NCI-H69 (cell line): ENCODE results near the gene PIH1D2.
"Not testable (repeated sequence)": the region's sequence is repeated elsewhere in the genome, so short reads cannot be mapped to it uniquely, and the experiment has no call there.

Experiments used
- DNase-seq: peaks from one replicate; lab custom pipeline; 2025; lab: John Stamatoyannopoulos, UW

PIH1D2 gene

GRCh38 chr11:112057170-112057569, 16.6 kb downstream of the PIH1D2 start:
- DNase-seq, result no peak

DNA sequence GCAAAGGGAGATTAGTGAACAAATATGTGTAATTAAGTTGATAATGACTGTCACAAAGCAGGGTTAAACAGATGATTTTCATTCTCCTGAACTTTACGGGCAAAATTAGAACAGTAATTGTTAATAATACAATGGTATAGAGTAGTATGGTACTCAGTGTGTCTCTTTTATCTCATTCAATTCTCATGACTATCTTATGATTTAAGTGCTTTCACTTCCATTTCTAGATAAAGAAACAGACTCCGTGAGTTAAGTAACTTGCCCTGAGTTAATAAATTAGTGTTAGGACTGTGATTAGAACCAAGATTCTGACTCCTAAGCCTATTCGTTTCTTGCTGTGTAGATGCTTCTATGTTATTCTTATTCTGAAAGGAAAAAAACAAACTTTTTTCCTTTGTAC, 22.0 kb downstream of the PIH1D2 start:
- DNase-seq, result no peak

- no peak for DNase-seq
These were observed 23.1 kb downstream of the PIH1D2 start for GRCh38 chr11:112050721-112051120.

GRCh38 chr11:112049777-112050176, 24.0 kb downstream of the PIH1D2 start:
- no peak for DNase-seq

- DNase-seq, result not testable (repeated sequence)
These were observed 25.6 kb downstream of the PIH1D2 start for GRCh38 chr11:112048256-112048655.

GRCh38 chr11:112046647-112047046, 27.2 kb downstream of the PIH1D2 start:
- not testable (repeated sequence) for DNase-seq

- DNase-seq, result no peak
These were observed 28.9 kb downstream of the PIH1D2 start for GRCh38 chr11:112044961-112045360.

- DNase-seq, result no peak
These were observed 30.9 kb downstream of the PIH1D2 start for GRCh38 chr11:112042961-112043304.

- DNase-seq, result no peak
These were observed 31.5 kb downstream of the PIH1D2 start for GRCh38 chr11:112042161-112042960.

DNA sequence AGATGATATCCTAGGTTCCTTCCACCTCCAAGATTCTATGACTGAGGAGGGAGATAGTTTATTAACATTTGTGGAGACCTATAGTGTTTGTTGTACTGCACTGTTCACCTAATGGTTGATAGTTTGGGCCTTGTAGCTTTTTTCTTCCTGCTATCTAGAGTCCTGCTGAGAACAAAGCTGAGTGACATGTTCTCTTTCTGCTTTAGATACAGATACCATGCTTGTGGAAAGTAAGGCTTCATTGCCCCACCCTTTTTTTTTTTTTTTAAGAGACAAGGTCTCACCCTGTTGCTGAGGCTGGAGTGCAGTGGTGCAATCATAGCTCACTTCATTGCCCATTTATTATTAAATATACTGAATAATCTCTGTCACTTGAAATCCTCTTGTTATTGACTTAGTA, 36.3 kb downstream of the PIH1D2 start:
- no peak for DNase-seq

DNA sequence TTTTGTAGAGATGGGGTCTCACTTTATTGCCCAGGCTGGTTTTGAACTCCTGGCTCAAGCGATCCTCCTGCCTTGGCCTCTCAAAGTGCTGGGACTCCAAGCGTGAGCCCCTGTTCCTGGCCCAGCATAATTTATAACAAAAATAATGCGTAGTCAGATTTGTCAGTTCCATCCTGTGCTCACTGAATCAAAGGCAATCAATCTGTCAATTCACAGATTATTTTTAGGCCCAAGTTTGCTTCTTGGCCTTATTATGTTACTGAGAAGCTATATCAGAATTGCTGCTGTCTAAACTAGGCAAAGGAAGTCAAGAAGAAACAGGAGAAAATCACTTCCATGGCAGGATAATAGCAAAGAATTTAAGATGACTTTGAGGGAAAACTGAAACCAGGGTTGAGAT, 39.9 kb downstream of the PIH1D2 start:
- no peak for DNase-seq

DNA sequence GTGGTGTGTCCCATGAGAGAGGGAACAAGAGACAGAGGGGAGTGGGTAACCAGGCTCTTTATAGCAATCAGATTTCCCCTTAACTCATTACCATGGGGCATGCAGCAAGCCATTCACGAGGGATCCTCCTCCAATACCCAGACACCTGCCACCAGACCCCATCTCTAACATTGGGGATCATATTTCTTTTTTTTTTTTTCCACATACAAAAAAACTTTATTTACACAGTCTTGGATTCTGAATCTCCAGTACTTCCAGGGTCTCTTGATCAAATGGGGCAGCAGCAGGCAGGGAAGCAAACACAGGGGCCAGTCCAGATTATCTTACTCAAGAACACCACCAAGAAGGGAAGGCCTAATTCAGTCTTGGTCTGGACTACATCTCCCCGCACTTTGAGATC, 44.4 kb downstream of the PIH1D2 start:
- DNase-seq, result no peak

GRCh38 chr11:112026784-112027410, 46.9 kb downstream of the PIH1D2 start:
- not testable (repeated sequence) for DNase-seq

DNA sequence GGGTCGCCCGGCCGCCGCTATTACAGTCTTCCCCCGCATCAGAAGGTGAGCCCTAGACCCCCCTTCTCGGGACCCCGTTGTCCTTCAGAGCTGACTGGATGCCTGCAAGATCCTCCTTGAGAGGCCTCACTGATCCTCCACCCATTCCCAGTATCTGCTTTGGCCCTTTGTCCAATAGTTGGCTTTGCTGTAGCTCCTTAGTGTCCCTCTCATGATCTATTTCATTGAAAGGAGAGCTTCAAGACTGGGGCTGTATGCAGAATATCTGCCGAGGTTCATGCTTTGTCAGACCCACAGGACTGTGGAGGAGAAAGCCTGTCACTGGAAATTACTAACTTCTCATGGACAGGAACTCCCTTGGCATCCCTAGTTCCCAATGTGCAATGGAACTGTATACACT, 48.1 kb downstream of the PIH1D2 start:
- peak; percentile 61 for DNase-seq

- peak; percentile 98 for DNase-seq
These were observed 48.8 kb downstream of the PIH1D2 start, which contains the start of gene DLAT for GRCh38 chr11:112024773-112025678. Gene DLAT, plus strand, starts transcription at chr11:112025408. Its CDS starts 65 bp downstream, at chr11:112025473.

DNA sequence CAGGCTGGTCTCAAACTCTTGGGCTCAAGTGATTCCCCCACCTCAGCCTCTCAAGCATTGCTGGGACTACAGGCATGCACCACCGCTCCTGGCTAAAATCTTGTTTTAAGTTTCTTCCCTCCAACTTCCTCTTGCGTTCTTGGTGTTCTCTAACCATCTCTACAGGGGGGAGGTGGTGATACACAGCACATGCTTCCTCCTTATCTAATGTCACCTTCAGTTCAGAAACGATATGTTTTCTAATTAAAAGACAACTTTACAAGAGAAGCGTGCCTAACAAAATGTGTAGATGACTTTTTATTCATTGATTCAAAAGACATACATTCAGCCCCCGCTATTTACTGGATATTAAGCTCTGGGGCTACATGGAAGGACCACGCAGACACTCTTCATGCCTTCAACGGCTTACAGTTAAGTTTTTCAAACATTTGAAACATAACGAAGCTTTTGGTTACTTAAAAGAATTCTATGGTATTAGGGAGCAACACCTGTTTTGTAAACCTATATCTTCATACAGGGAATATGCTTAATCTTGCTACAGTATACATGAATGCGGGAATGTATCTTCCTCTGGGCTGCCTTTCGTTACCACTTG, 49.5 kb downstream of the PIH1D2 start:
- peak; percentile 48 for DNase-seq

- DNase-seq, result peak; percentile 10
These were observed 50.7 kb downstream of the PIH1D2 start for GRCh38 chr11:112023104-112023503.

DNA sequence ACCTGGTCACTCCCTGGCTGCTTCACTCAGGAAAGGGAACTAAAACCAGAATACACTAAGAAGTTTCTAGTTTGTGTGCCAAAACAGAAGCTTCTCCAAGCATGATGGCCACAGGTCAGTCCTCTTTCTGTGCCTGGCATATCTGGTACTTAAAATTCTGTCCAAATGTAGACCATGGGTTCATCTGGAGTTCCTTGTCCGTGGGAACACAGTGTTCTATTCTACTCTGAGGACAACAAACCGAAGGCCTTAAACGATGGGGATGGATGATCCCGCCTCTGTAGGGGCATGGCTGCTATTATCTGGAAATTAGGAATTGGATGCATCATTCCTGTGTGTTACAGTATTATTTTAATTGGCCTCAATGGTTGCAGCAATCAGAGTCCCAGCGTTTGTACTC, 54.8 kb downstream of the PIH1D2 start:
- DNase-seq, result no peak
